Transverse colon (tissue), 4 donors: ENCODE data around the gene CYTH3. TPM values are rescaled to one million over a fixed set of nuclear protein-coding genes. Genes with fewer than 3 reads are reported as not detected.

ENCODE experiments used
- DNase-seq: peaks from one replicate; pipeline ENCODE4 v3.0.0-alpha.2; 2019
- H3K27ac ChIP-seq, 4 donors: fragments of 200-600 bp; sonication (generic); 2 replicates each; pipeline ENCODE4 v1.5.1; 2016 to 2018; ENCODE audit warnings: inconsistent platforms in 4 of 4
- H3K27me3 ChIP-seq: fragments of 200-600 bp; sonication (generic); 2 replicates; pipeline ENCODE4 v1.5.1; 2017; ENCODE audit warnings: inconsistent platforms
- H3K36me3 ChIP-seq, 4 donors: fragments of 200-600 bp; sonication (generic); 2 replicates each; pipeline ENCODE4 v1.5.1; 2017 to 2019; ENCODE audit warnings: inconsistent platforms in 4 of 4
- H3K4me1 ChIP-seq, 4 donors: fragments of 200-600 bp; sonication (generic); 2 replicates each; pipeline ENCODE4 v1.5.1; 2017 to 2020; ENCODE audit warnings: inconsistent platforms in 4 of 4
- H3K4me3 ChIP-seq, 4 donors: fragments of 200-600 bp; sonication (generic); 1 replicate in 1 of 4; 2 replicates in 3 of 4; pipeline versions ENCODE4 v1.5.1 to v1.6.1; 2017 to 2019; ENCODE audit warnings: inconsistent platforms in 4 of 4
- H3K9me3 ChIP-seq, 2 donors: fragments of 200-600 bp; sonication (generic); 2 replicates each; pipeline ENCODE4 v1.5.1; 2017 to 2019; ENCODE audit warnings: inconsistent platforms in 2 of 2
- EP300 ChIP-seq: sonication (generic); formaldehyde crosslinking; IDR thresholded peaks from one replicate; pipeline ENCODE4 v1.6.1; 2017; ENCODE audit warnings: antibody characterized with exemption, low read depth
- POLR2A ChIP-seq: fragments of 450-650 bp; IDR thresholded peaks from one replicate; pipeline ENCODE4 v1.6.1; 2016; ENCODE audit warnings: antibody characterized with exemption, mild to moderate bottlenecking, moderate library complexity
- POLR2AphosphoS5 ChIP-seq, 3 donors: sonication (generic); formaldehyde crosslinking; IDR thresholded peaks; one replicate each; pipeline ENCODE4 v1.6.1; 2016; ENCODE audit warnings: antibody characterized with exemption in 3 of 3
- WGBS, 2 donors: methylation state at CpG; one replicate each; pipeline ENCODE4 v1.1.5; 2018; ENCODE audit warnings: low coverage in 1 of 2; 5-methylcytosine and 5-hydroxymethylcytosine counted together
- in situ Hi-C, 4 donors: fragments of 200-750 bp; cut with MboI; loops; one replicate each; pipeline versions ENCODE4 v1.15.0 to v1.15.1; 2017; ENCODE audit warnings: low sequenced_read_pairs in 3 of 4, low pct_ligation_motif_present in 1 of 4, low pct_unique_long_range_greater_than_20kb in 1 of 4
- intact Hi-C: fragments of 100-400 bp; cut with DNase I; formaldehyde crosslinking; loops from one replicate; pipeline ENCODE4 v1.15.1; 2023; ENCODE audit warnings: low total_unique reads
- total RNA-seq, 4 donors: library from RNA; depleted of rRNA; stranded (reverse); fragments of >200 nt; gene quantifications; one replicate each; pipeline ENCODE4 v1.1.0, GENCODE V29; 2016
- TF ChIP-seq, protein P1 (sequence below), 5 experiments: fragments of 200-600 bp in 3 of 5; fragments of 450-650 bp in 2 of 5; sonication (generic) in 3 of 5; IDR thresholded peaks; 1 replicate in 2 of 5; 2 replicates in 3 of 5; pipeline ENCODE4 v1.5.1; 2016 to 2017; ENCODE audit warnings: antibody characterized with exemption in 5 of 5, inconsistent platforms in 3 of 5, mild to moderate bottlenecking in 2 of 5, moderate library complexity in 1 of 5

Gene CYTH3
- total RNA-seq, 4 donors from 2014 or later = 15.0 to 25.4 (median 19.4) TPM

DNA sequence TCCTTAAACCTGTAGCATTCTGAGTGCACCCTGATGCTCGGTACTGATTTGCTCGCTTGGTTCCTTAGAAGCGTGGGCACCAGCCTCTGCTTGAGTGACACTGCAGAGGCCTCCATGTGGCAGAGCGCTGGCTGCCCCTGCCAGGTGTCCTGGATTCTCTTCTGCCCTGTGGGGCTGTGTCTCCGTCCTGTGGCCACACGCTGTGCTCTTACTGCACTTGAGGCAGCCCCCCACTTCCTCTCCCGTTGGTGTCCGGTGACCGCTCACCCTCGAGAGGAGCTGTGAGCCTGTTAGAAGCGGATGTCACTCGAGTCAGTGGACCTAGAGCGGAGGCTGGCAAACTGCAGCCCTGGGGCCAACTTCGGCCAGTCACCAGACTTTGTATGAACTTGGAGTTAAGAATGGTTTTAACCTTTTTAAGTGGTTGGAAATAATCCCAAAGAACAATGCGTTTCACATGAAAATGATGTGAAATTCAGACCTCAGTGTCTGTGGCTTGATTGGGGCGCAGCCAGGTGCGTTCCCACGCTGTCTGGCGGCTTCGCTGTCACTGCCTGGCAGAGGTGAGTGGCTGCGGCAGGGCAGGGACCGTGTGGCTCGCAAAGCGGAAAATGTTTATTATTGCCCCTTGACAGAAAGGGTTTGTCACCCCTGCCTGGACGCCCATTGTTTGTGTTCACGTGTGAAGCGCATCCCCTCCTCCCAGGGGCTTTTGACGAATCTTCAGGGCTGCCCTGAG, 114.6 kb downstream of the CYTH3 start:
- Histone ChIP-seq H3K4me1 (peaks cover 0 to 9% (median 1%) of the 10 kb centered on the region in 4 donors), H3K27me3 (no peaks in the 10 kb centered on the region), H3K36me3 (peaks cover 0 to 42% (median 14%) of the 10 kb centered on the region in 4 donors), H3K9me3 (no peaks in the 10 kb centered on the region), H3K27ac (no peak overlapping the region), H3K4me3 (no peak overlapping the region)
- WGBS, 2 donors = 93 to 100% methylated on average over 3 to 28 of the region's 28 CpGs
- in situ Hi-C loops (no loop called here), intact Hi-C loops (no loop called here)
- no peak for DNase-seq
- TF ChIP-seq, protein P1, sequence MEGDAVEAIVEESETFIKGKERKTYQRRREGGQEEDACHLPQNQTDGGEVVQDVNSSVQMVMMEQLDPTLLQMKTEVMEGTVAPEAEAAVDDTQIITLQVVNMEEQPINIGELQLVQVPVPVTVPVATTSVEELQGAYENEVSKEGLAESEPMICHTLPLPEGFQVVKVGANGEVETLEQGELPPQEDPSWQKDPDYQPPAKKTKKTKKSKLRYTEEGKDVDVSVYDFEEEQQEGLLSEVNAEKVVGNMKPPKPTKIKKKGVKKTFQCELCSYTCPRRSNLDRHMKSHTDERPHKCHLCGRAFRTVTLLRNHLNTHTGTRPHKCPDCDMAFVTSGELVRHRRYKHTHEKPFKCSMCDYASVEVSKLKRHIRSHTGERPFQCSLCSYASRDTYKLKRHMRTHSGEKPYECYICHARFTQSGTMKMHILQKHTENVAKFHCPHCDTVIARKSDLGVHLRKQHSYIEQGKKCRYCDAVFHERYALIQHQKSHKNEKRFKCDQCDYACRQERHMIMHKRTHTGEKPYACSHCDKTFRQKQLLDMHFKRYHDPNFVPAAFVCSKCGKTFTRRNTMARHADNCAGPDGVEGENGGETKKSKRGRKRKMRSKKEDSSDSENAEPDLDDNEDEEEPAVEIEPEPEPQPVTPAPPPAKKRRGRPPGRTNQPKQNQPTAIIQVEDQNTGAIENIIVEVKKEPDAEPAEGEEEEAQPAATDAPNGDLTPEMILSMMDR (IDR thresholded peaks at IDR 0.05) = no peak
- TF ChIP-seq POLR2AphosphoS5 (IDR thresholded peaks at IDR 0.05) = no peak
- no peak for TF ChIP-seq POLR2A
- no peak for TF ChIP-seq EP300

DNA sequence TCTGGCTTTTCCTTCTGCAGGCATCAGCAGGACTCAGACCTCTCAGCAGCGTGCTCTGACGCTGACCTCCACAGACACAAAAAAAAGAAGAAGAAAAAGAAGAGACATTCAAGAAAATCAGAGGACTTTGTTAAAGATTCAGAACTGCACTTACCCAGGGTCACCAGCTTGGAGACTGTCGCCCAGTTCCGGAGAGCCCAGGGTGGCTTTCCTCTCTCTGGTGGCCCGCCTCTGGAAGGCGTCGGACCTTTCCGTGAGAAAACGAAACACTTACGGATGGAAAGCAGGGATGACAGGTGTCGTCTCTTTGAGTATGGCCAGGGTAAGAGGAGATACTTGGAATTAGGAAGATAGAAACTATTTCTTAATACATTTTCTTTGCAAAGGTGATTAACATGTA, 115.7 kb downstream of the CYTH3 start:
- Histone ChIP-seq H3K27me3 (no peaks in the 10 kb centered on the region), H3K4me3 (no peak overlapping the region), H3K4me1 (peaks cover 0 to 2% (median under 1%) of the 10 kb centered on the region in 4 donors), H3K9me3 (no peaks in the 10 kb centered on the region), H3K36me3 (peaks cover 0 to 45% (median 13%) of the 10 kb centered on the region in 4 donors), H3K27ac (no peak overlapping the region)
- TF ChIP-seq, protein P1 (IDR thresholded peaks at IDR 0.05) = no peak
- TF ChIP-seq EP300 (no peak), POLR2AphosphoS5 (IDR thresholded peaks at IDR 0.05) (no peak), POLR2A (no peak)
- 94 to 96% methylated on average over 8 to 11 of the region's 11 CpGs for WGBS, 2 donors
- in situ Hi-C loops (no loop called here), intact Hi-C loops (no loop called here)
- DNase-seq = no peak

- DNase-seq = no peak
- Histone ChIP-seq H3K4me1 (peaks cover 0 to under 1% (median 0%) of the 10 kb centered on the region in 4 donors), H3K4me3 (no peak overlapping the region), H3K27ac (no peak overlapping the region), H3K27me3 (no peaks in the 10 kb centered on the region), H3K36me3 (peaks cover 0 to 56% (median 13%) of the 10 kb centered on the region in 4 donors), H3K9me3 (no peaks in the 10 kb centered on the region)
- no peak for TF ChIP-seq POLR2AphosphoS5 (IDR thresholded peaks at IDR 0.05)
- no peak for TF ChIP-seq POLR2A
- no peak for TF ChIP-seq EP300
- TF ChIP-seq, protein P1 (IDR thresholded peaks at IDR 0.05) = no peak
- in situ Hi-C loops (no loop called here), intact Hi-C loops (no loop called here)
- 95 to 99% methylated on average over 10 to 11 of the region's 11 CpGs for WGBS, 2 donors
Observed at GRCh38 chr7:6155596-6155995, 116.8 kb downstream of the CYTH3 start.

DNA sequence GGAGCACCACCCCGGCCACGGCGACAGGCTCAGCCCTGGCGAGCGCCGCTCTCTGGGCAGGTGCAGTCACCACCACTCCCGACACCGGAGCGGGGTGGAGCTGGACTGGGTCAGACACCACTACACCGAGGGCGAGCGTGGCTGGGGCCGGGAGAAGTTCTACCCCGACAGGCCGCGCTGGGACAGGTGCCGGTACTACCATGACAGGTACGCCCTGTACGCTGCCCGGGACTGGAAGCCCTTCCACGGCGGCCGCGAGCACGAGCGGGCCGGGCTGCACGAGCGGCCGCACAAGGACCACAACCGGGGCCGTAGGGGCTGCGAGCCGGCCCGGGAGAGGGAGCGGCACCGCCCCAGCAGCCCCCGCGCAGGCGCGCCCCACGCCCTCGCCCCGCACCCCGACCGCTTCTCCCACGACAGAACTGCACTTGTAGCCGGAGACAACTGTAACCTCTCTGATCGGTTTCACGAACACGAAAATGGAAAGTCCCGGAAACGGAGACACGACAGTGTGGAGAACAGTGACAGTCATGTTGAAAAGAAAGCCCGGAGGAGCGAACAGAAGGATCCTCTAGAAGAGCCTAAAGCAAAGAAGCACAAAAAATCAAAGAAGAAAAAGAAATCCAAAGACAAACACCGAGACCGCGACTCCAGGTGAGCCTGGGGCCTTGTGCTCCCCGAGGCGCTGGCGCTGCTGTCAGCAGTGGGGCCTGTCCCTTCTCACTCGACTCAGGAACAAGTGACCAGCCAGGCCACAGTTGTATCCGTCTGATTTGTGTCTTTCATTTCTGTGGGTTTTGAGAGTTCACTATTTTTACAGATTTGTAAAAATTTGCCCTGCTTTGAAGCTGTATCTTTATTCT, 117.7 kb downstream of the CYTH3 start:
- H3K36me3 ChIP-seq = peaks cover 0 to 64% (median 15%) of the 10 kb centered on the region in 4 donors
- intact Hi-C loops = no loop called here

More for the DNA sequence above, 117.7 kb downstream of the CYTH3 start:
- DNase-seq = no peak
- H3K4me1 ChIP-seq = no peaks in the 10 kb centered on the region
- no peak overlapping the region for H3K4me3 ChIP-seq
- no peaks in the 10 kb centered on the region for H3K27me3 ChIP-seq
- H3K27ac ChIP-seq = no peak overlapping the region
- WGBS, 2 donors = 91 to 95% methylated on average over 35 to 53 of the region's 64 CpGs
- TF ChIP-seq, protein P1 (IDR thresholded peaks at IDR 0.05) = no peak
- TF ChIP-seq EP300 = no peak
- TF ChIP-seq POLR2AphosphoS5 (IDR thresholded peaks at IDR 0.05) = no peak
- TF ChIP-seq POLR2A = no peak
- H3K9me3 ChIP-seq = no peaks in the 10 kb centered on the region
- in situ Hi-C loops = no loop called here
